B cell (primary cell): ENCODE results near the gene TNN. TPM values are rescaled to one million over a fixed set of nuclear protein-coding genes. Genes with fewer than 3 reads are reported as not detected.

Source experiments
- ATAC-seq: fragments of 200-7000 bp; cut with Tn5 transposase; one replicate; pipeline ENCODE4 v1.10.0; 2021; ENCODE audit warnings: low read depth, mild to moderate bottlenecking, moderate number of reproducible peaks, moderate library complexity
- CTCF ChIA-PET: fragments of 350-600 bp; sonication (Branson Sonifier 250); formaldehyde crosslinking; loops from one replicate; lab custom pipeline; 2021; ENCODE audit warnings: antibody characterized with exemption, inconsistent platforms; lab: Charles Lee
- POLR2A ChIA-PET: fragments of 350-600 bp; sonication (Branson Sonifier 250); formaldehyde crosslinking; loops from one replicate; lab custom pipeline; 2021; ENCODE audit warnings: antibody characterized with exemption; lab: Charles Lee
- DNase-seq: peaks from one replicate; pipeline ENCODE4 v3.0.0; 2013
- H2AFZ ChIP-seq: 2 replicates; pipeline ENCODE4 v1.6.1; 2012; ENCODE audit warnings: mild to moderate bottlenecking, low read depth, low read length; ENCODE audit not compliant: insufficient read depth, poor library complexity, severe bottlenecking
- H3K27ac ChIP-seq, 2 donors: 1 replicate in 1 of 2; 2 replicates in 1 of 2; pipeline ENCODE4 v1.5.1; 2012 to 2013; ENCODE audit warnings: low read length in 2 of 2, mild to moderate bottlenecking in 2 of 2, moderate library complexity in 1 of 2
- H3K27me3 ChIP-seq, 4 experiments: fragments of 200-600 bp in 1 of 4; sonication (generic) in 1 of 4; replicated peaks in 1 of 4; 1 replicate in 2 of 4; 2 replicates in 2 of 4; pipeline versions ENCODE4 v1.6.1 to v1.7.0; 2013 to 2016; ENCODE audit warnings: low read length in 3 of 4, mild to moderate bottlenecking in 2 of 4, mixed read lengths in 1 of 4, moderate library complexity in 1 of 4; ENCODE audit not compliant: insufficient read depth in 4 of 4, control insufficient read depth in 3 of 4; ENCODE audit errors: control extremely low read depth in 1 of 4
- H3K36me3 ChIP-seq, 2 experiments: replicated peaks in 1 of 2; 1 replicate in 1 of 2; 2 replicates in 1 of 2; pipeline versions ENCODE4 v1.6.1 to v1.7.1; 2013; ENCODE audit warnings: low read length in 1 of 2; ENCODE audit not compliant: insufficient read depth in 2 of 2, control insufficient read depth in 1 of 2; ENCODE audit errors: control extremely low read depth in 1 of 2, extremely low read depth in 1 of 2
- H3K4me1 ChIP-seq, 2 donors: fragments of 200-600 bp in 1 of 2; sonication (generic) in 1 of 2; 1 replicate in 1 of 2; 2 replicates in 1 of 2; pipeline versions ENCODE4 v1.5.1 to v1.6.1; 2013 to 2017; ENCODE audit warnings: low read length in 2 of 2; ENCODE audit not compliant: control insufficient read depth in 2 of 2, insufficient read depth in 2 of 2
- H3K4me2 ChIP-seq: replicated peaks from 2 replicates; pipeline ENCODE3; 2012; ENCODE audit warnings: mild to moderate bottlenecking, low read depth, low read length; ENCODE audit not compliant: poor library complexity, severe bottlenecking
- H3K4me3 ChIP-seq, 5 experiments: fragments of 200-600 bp in 1 of 5; sonication (generic) in 1 of 5; 1 replicate in 3 of 5; 2 replicates in 2 of 5; pipeline versions ENCODE4 v1.5.1 to v1.7.0; 2011 to 2016; ENCODE audit warnings: low read length in 4 of 5, mild to moderate bottlenecking in 4 of 5, low read depth in 2 of 5, control low read depth in 1 of 5, moderate library complexity in 1 of 5; ENCODE audit not compliant: insufficient read depth in 1 of 5; ENCODE audit errors: control extremely low read depth in 1 of 5, extremely low read depth in 1 of 5
- H3K79me2 ChIP-seq: fragments of 200-600 bp; sonication (generic); one replicate; pipeline ENCODE4 v1.6.0; 2016; ENCODE audit warnings: low read length; ENCODE audit not compliant: control insufficient read depth, insufficient read depth
- H3K9ac ChIP-seq: fragments of 200-600 bp; sonication (generic); 2 replicates; pipeline ENCODE4 v1.6.1; 2017; ENCODE audit warnings: mild to moderate bottlenecking, low read length, moderate library complexity
- H3K9me3 ChIP-seq, 3 donors: one replicate each; pipeline versions ENCODE4 v1.6.1 to v1.7.1; 2013; ENCODE audit warnings: low read length in 2 of 3; ENCODE audit not compliant: control insufficient read depth in 2 of 3, insufficient read depth in 1 of 3; ENCODE audit errors: control extremely low read depth in 1 of 3
- H4K20me1 ChIP-seq: 2 replicates; pipeline ENCODE4 v1.6.0; 2012; ENCODE audit warnings: mild to moderate bottlenecking, low read length; ENCODE audit not compliant: insufficient read depth, control insufficient read depth, poor library complexity, severe bottlenecking
- H3K27ac Mint-ChIP-seq: one replicate; pipeline ENCODE4 v1.8.0; 2021; ENCODE audit warnings: mixed read lengths
- H3K27me3 Mint-ChIP-seq: one replicate; pipeline ENCODE4 v1.8.0; 2021; ENCODE audit warnings: mixed read lengths
- H3K4me1 Mint-ChIP-seq: one replicate; pipeline ENCODE4 v1.8.0; 2021; ENCODE audit warnings: mixed read lengths
- H3K4me3 Mint-ChIP-seq: one replicate; pipeline ENCODE4 v1.8.0; 2021; ENCODE audit warnings: mixed read lengths
- H3K9me3 Mint-ChIP-seq: one replicate; pipeline ENCODE4 v1.8.0; 2022; ENCODE audit warnings: mixed read lengths; ENCODE audit not compliant: insufficient read depth
- EZH2 ChIP-seq: IDR thresholded peaks from 2 replicates; pipeline ENCODE4 v1.6.1; 2012; ENCODE audit warnings: borderline replicate concordance, low read depth, mild to moderate bottlenecking, moderate library complexity, low read length; ENCODE audit not compliant: insufficient read depth, poor library complexity, severe bottlenecking
- WGBS: methylation state at CpG from one replicate; pipeline ENCODE4 v1.1.5; 2013; ENCODE audit warnings: missing lambda C conversion rate; ENCODE audit not compliant: insufficient coverage; 5-methylcytosine and 5-hydroxymethylcytosine counted together
- intact Hi-C: fragments of 100-400 bp; cut with micrococcal nuclease; formaldehyde crosslinking; loops from one replicate; pipeline ENCODE4 v1.10.0; 2022
- polyA plus RNA-seq: library from polyadenylated mRNA; depleted of rRNA; stranded (reverse); fragments of >200 nt; gene quantifications from 2 replicates; pipeline ENCODE4 v1.2.3, GENCODE V29; 2012
- total RNA-seq, 2 donors: library from RNA; stranded (reverse); fragments of 120-200 nt in 1 of 2; gene quantifications; 1 replicate in 1 of 2; 2 replicates in 1 of 2; pipeline versions ENCODE4 v1.2.3 to v1.2.4, GENCODE V29; 2013 to 2022
- TF ChIP-seq, protein P1 (sequence below): fragments of 200-600 bp; IDR thresholded peaks from one replicate; pipeline ENCODE4 v1.8.0; 2022; ENCODE audit warnings: antibody characterized with exemption, mild to moderate bottlenecking

Gene TNN
- total and polyA plus RNA-seq, 2 donors (not counting 1 experiment from before 2014, with no cell fraction given) = not detected

DNA sequence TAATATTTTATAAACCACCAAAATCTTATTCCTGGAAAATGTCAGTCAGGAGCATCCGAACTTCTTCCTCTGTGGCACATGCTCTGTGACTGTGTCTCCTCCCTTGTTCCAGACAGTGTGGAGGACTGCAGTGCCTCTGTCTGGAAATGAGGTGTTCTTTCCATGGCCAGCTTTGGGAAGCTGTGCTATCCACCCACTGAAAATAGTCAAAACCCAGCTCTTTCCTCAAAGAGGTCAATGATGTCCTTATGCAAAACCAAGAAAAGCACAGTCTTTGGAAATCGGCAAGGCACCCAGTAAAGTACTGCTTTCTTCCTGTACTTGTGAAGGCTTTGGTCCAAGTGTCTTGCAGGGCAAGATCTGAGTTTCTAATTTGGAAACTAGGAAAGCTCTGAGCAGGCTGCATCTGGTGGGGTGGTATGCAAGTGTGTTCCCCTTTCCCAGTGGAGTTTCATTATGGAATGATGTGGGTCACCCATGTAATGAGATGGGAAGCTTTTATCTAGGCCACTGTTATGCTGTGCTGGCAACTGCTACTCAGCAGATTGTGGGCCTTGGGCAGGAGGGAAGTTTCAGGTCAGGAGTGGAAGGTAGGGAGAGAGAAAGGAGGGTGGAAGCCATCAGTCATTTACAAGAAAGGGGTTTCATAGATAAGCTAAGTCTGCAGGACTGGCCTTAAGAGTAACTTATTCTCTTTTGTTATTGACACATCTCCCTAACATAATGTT lies 119.0 kb downstream of the TNN start:
- Histone ChIP-seq H3K27ac (peak overlapping the region in 1 of 2 donors; percentile 80), H3K4me3 (peak overlapping the region in 2 of 5 experiments; percentile 10 to 16), H3K79me2 (peaks cover 100% of the 10 kb centered on the region), H3K36me3 (peaks cover 1 to 78% of the 10 kb centered on the region in 2 experiments), H3K4me1 (peaks cover 95% of the 10 kb centered on the region in 2 donors), H3K4me2 (peak overlapping the region; percentile 85), H3K27me3 (no peaks in the 10 kb centered on the region), H3K9me3 (no peaks in the 10 kb centered on the region), H2AFZ (no peak overlapping the region), H4K20me1 (peaks cover 63% of the 10 kb centered on the region), H3K9ac (peak overlapping the region; percentile 26)
- DNase-seq (no peak), ATAC-seq (no peak)
- CTCF ChIA-PET = interaction anchor here (1.2 to 7.2 kb wide), 8 partner anchors 9 to 132 kb away, joined by 3 to 90 read pairs (median 8); no protein-coding TSS in a partner anchor
- peak overlapping the region; percentile 96 for H3K27ac Mint-ChIP-seq
- TF ChIP-seq EZH2 = no peak
- TF ChIP-seq, protein P1, sequence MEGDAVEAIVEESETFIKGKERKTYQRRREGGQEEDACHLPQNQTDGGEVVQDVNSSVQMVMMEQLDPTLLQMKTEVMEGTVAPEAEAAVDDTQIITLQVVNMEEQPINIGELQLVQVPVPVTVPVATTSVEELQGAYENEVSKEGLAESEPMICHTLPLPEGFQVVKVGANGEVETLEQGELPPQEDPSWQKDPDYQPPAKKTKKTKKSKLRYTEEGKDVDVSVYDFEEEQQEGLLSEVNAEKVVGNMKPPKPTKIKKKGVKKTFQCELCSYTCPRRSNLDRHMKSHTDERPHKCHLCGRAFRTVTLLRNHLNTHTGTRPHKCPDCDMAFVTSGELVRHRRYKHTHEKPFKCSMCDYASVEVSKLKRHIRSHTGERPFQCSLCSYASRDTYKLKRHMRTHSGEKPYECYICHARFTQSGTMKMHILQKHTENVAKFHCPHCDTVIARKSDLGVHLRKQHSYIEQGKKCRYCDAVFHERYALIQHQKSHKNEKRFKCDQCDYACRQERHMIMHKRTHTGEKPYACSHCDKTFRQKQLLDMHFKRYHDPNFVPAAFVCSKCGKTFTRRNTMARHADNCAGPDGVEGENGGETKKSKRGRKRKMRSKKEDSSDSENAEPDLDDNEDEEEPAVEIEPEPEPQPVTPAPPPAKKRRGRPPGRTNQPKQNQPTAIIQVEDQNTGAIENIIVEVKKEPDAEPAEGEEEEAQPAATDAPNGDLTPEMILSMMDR = no peak
- 88% methylated on average over 1 of the region's 2 CpGs for WGBS
- H3K4me1 Mint-ChIP-seq = peaks cover 97% of the 10 kb centered on the region
- peak overlapping the region; percentile 99 for H3K4me3 Mint-ChIP-seq
- no peaks in the 10 kb centered on the region for H3K9me3 Mint-ChIP-seq
- no peaks in the 10 kb centered on the region for H3K27me3 Mint-ChIP-seq
- intact Hi-C loops = no loop called here
- POLR2A ChIA-PET = interaction anchor here (0.7 to 3.5 kb wide), 2 partner anchors 23 to 39 kb away, joined by 3 to 15 read pairs; no protein-coding TSS in a partner anchor

DNA sequence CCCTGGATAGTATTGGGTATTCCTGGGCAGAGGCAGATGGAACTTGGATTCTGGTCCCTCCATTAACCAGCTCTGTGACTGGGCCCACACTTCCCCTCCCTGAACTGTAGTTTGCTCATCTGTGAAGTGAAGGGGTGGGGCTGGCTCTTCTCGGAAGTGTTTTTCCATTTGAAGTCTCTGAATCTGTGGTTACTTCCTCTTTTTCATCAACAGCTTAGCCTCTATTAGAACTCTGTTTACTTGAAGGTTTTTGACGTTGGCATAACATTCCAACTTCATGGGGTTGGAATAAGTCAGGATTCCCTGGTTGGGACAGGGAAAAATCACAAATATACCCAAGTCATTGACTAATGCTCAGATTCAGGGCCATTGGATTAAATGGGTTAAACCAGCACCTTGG lies 121.3 kb downstream of the TNN start:
- TF ChIP-seq, protein P1 = no peak
- no peak for TF ChIP-seq EZH2
- Histone ChIP-seq H4K20me1 (peaks cover 40% of the 10 kb centered on the region), H3K4me1 (peaks cover 81 to 83% of the 10 kb centered on the region in 2 donors), H3K4me3 (peak overlapping the region; percentile 71 to 99 (median 97)), H3K9me3 (no peaks in the 10 kb centered on the region), H3K27ac (peak overlapping the region; percentile 80), H3K36me3 (peaks cover 1 to 54% of the 10 kb centered on the region in 2 experiments), H3K9ac (peak overlapping the region; percentile 95), H3K79me2 (peaks cover 85% of the 10 kb centered on the region), H3K27me3 (no peaks in the 10 kb centered on the region), H2AFZ (peak overlapping the region; percentile 8), H3K4me2 (peak overlapping the region; percentile 85)
- ATAC-seq = peak; percentile 72
- ChIA-PET POLR2A (interaction anchor here (1.0 to 3.5 kb wide), 4 partner anchors 15 to 36 kb away, joined by 3 to 15 read pairs (median 4); no protein-coding TSS in a partner anchor), CTCF (interaction anchor here (0.8 to 7.2 kb wide), 17 partner anchors 8 to 159 kb away, joined by 3 to 90 read pairs (median 4); no protein-coding TSS in a partner anchor)
- DNase-seq = peak; percentile 86
- H3K4me1 Mint-ChIP-seq = peaks cover 88% of the 10 kb centered on the region
- intact Hi-C loops = loop anchor here (1.0 to 2.0 kb wide), 2 partner anchors 36 to 48 kb away; no protein-coding TSS in a partner anchor
- WGBS = no CpG with 5 or more reads among the region's 2 CpGs
- H3K4me3 Mint-ChIP-seq = peak overlapping the region; percentile 99
- H3K9me3 Mint-ChIP-seq = no peaks in the 10 kb centered on the region
- no peaks in the 10 kb centered on the region for H3K27me3 Mint-ChIP-seq
- H3K27ac Mint-ChIP-seq = peak overlapping the region; percentile 96
